HepG2 (cell line): ENCODE measurements around the gene RECQL5. TPM values are rescaled to one million over a fixed set of nuclear protein-coding genes. Genes with fewer than 3 reads are reported as not detected.

Source experiments
- ATAC-seq: fragments of 200-7000 bp; cut with Tn5 transposase; 3 replicates; pipeline ENCODE4 v1.9.1; 2020; ENCODE audit warnings: mild to moderate bottlenecking, moderate library complexity
- BruUV-seq: library from RNA; stranded (reverse); fragments of 400-500 nt; replicated peaks from 2 replicates; lab custom pipeline; 2021; lab: Mats Ljungman, UMichigan
- CTCF ChIA-PET: fragments of 300-600 bp; formaldehyde crosslinking; extraction: SDS; loops from one replicate; lab custom pipeline; 2021; ENCODE audit warnings: low total read pairs, inconsistent platforms, low intra/inter-chr PET ratio; lab: Yijun Ruan, JAX
- POLR2A ChIA-PET: fragments of 350-600 bp; sonication (Branson Sonifier 250); formaldehyde crosslinking; loops from one replicate; lab custom pipeline; 2020; ENCODE audit warnings: antibody characterized with exemption, inconsistent platforms; lab: Yijun Ruan, JAX
- DNase-seq: peaks from one replicate; pipeline ENCODE4 v3.0.0-alpha.2; 2015; ENCODE audit warnings: low spot score
- FAIRE-seq: peaks from 3 replicates; lab custom pipeline; 2011; peaks lifted over from hg19 to GRCh38; lab: Jason Lieb, UNC
- H2AFZ ChIP-seq: one replicate; pipeline ENCODE4 v1.6.1; 2011; ENCODE audit warnings: low read length, inconsistent platforms
- H3K27ac ChIP-seq: fragments of 300-600 bp; 3 replicates; pipeline ENCODE4 v1.8.0; 2011; ENCODE audit warnings: mixed run types, mild to moderate bottlenecking, mixed read lengths, low read length, inconsistent platforms; ENCODE audit not compliant: insufficient read depth; ENCODE audit errors: extremely low read length
- H3K27me3 ChIP-seq, 2 experiments: fragments of 200-600 bp in 1 of 2; 2 replicates in 1 of 2; 3 replicates in 1 of 2; pipeline versions ENCODE4 v1.6.0 to v1.8.0; 2011; ENCODE audit warnings: low read length in 2 of 2, mild to moderate bottlenecking in 2 of 2, moderate library complexity in 2 of 2, inconsistent platforms in 1 of 2; ENCODE audit not compliant: insufficient read depth in 2 of 2, control insufficient read depth in 1 of 2
- H3K36me3 ChIP-seq, 2 experiments: fragments of 200-600 bp in 1 of 2; replicated peaks in 1 of 2; 2 replicates in 1 of 2; 3 replicates in 1 of 2; pipeline versions ENCODE4 v1.5.1 to v1.8.0; 2011; ENCODE audit warnings: low read length in 2 of 2, inconsistent platforms in 1 of 2; ENCODE audit not compliant: insufficient read depth in 2 of 2, control insufficient read depth in 1 of 2
- H3K4me1 ChIP-seq: 2 replicates; pipeline ENCODE4 v1.5.1; 2012; ENCODE audit warnings: low read length, inconsistent platforms; ENCODE audit not compliant: insufficient read depth
- H3K4me2 ChIP-seq: 2 replicates; pipeline ENCODE4 v1.6.0; 2011; ENCODE audit warnings: low read depth, low read length, inconsistent platforms
- H3K4me3 ChIP-seq, 3 experiments: fragments of 200-600 bp in 1 of 3; sonication (generic), shearing (Covaris generic) in 1 of 3; replicated peaks in 1 of 3; 2 replicates each; pipeline ENCODE4 v1.5.1; 2011 to 2016; ENCODE audit warnings: low read length in 3 of 3, inconsistent platforms in 2 of 3, low read depth in 2 of 3, mild to moderate bottlenecking in 2 of 3, control low read depth in 1 of 3, mixed read lengths in 1 of 3; ENCODE audit not compliant: insufficient read depth in 1 of 3
- H3K79me2 ChIP-seq: one replicate; pipeline ENCODE4 v1.6.1; 2011; ENCODE audit warnings: low read length, inconsistent platforms; ENCODE audit not compliant: insufficient read depth
- H3K9ac ChIP-seq: 2 replicates; pipeline ENCODE4 v1.6.0; 2011; ENCODE audit warnings: mild to moderate bottlenecking, low read depth, low read length, inconsistent platforms; ENCODE audit not compliant: insufficient read depth
- H3K9me3 ChIP-seq: 2 replicates; pipeline ENCODE4 v1.5.1; 2012; ENCODE audit warnings: mild to moderate bottlenecking, low read length
- H4K20me1 ChIP-seq: 2 replicates; pipeline ENCODE4 v1.6.0; 2011; ENCODE audit warnings: inconsistent platforms, mild to moderate bottlenecking, low read length, moderate library complexity; ENCODE audit not compliant: insufficient read depth
- NFE2L2 ChIP-seq: fragments of 150-350 bp; IDR thresholded peaks from 2 replicates; pipeline ENCODE4 v1.6.1; 2014; ENCODE audit warnings: low read length
- WGBS: methylation state at CpG from one replicate; pipeline ENCODE4 v1.1.6; 2017; ENCODE audit warnings: low lambda C conversion rate; 5-methylcytosine and 5-hydroxymethylcytosine counted together
- in situ Hi-C: cut with HindIII; loops from 2 replicates; pipeline ENCODE4 v1.10.0; 2017; ENCODE audit warnings: low pct_unique_long_range_greater_than_20kb; ENCODE audit not compliant: extremely low pct_ligation_motif_present
- intact Hi-C: fragments of 100-400 bp; cut with micrococcal nuclease; formaldehyde crosslinking; loops from one replicate; pipeline ENCODE4 v1.10.0; 2022; ENCODE audit not compliant: unreplicated experiment
- polyA plus RNA-seq, 8 experiments: library from polyadenylated mRNA; depleted of rRNA in 3 of 8; stranded (reverse) in 7 of 8; unstranded in 1 of 8; fragments of >200 nt; fragmentation: Illumina TruSeq in 4 of 8; extraction: Trizol in 4 of 8; gene quantifications; 2 replicates each; pipeline versions ENCODE4 v1.2.1 to v1.2.3, GENCODE V29; 2011 to 2016; ENCODE audit warnings: low read depth in 4 of 8, missing spikeins in 1 of 8, mixed read lengths in 1 of 8; ENCODE audit not compliant: insufficient read depth in 1 of 8
- total RNA-seq, 5 experiments: library from RNA; depleted of rRNA; stranded (reverse); fragments of >200 nt; fragmentation: Illumina TruSeq; extraction: Trizol; gene quantifications; 2 replicates each; pipeline ENCODE4 v1.2.3, GENCODE V29; 2016; ENCODE audit warnings: low read depth in 1 of 5
- TF ChIP-seq, protein P1 (sequence below): IDR thresholded peaks from 2 replicates; pipeline ENCODE4 v1.6.1; 2016; ENCODE audit warnings: mild to moderate bottlenecking, missing biosample characterization, missing genetic modification reagents
- TF ChIP-seq, protein P2 (sequence below): sonication (generic); formaldehyde crosslinking; IDR thresholded peaks from 2 replicates; pipeline ENCODE4 v1.8.0; 2022; ENCODE audit warnings: mild to moderate bottlenecking, missing genetic modification reagents, moderate library complexity
- TF ChIP-seq, protein P3 (sequence below): sonication (generic); formaldehyde crosslinking; IDR thresholded peaks from 2 replicates; pipeline ENCODE4 v1.5.0; 2020; ENCODE audit warnings: mild to moderate bottlenecking, missing genetic modification reagents, borderline replicate concordance
- TF ChIP-seq, protein P4 (sequence below): IDR thresholded peaks from 2 replicates; pipeline ENCODE4 v1.6.1; 2016; ENCODE audit warnings: missing compliant biosample characterization, missing genetic modification reagents, borderline replicate concordance
- TF ChIP-seq, protein P5 (sequence below): sonication (generic); formaldehyde crosslinking; IDR thresholded peaks from 2 replicates; pipeline ENCODE4 v1.5.1; 2020; ENCODE audit warnings: mild to moderate bottlenecking, missing genetic modification reagents, moderate library complexity
- TF ChIP-seq, protein P6 (sequence below): sonication (generic); formaldehyde crosslinking; IDR thresholded peaks from 2 replicates; pipeline ENCODE4 v1.4.0; 2020; ENCODE audit warnings: missing genetic modification reagents, borderline replicate concordance
- TF ChIP-seq, protein P7 (sequence below): IDR thresholded peaks from 2 replicates; pipeline ENCODE4 v1.6.1; 2016; ENCODE audit warnings: missing compliant biosample characterization, missing genetic modification reagents, borderline replicate concordance

The RECQL5 gene
- total and polyA plus RNA-seq, 2 of the 13 experiments (the other 11 are each of a cell fraction or from before 2014, with no cell fraction given) = 27.7 to 32.0 TPM

DNA sequence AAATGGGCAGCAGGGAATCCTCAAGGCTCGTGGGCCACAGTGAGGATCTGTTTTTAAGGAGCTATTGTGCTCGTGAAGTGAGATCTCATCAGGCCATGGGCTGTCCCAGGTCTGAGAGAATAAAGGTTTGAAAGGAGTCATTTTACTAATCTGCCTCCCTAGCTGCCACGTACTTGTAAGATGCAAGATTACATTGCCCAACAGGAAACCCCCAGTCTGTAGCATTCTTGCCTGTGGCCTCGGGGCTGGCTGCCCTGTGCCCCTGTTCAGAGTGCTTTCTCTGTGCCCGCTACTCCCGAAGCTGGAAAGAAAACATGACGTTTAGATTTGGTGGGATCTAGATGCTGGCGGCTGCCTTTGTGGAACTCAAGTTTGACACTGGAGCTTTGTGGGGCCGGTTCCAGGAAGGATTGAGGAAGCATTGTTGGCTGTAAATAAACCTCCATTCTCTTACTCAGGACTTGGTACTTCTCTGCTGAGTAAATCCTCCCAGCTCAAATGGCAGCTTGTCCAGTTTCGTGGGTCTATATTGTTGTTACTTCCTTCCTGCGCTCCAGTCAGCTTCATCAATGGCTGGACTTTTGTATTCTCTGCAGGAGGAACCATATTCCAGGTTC lies 21.4 kb upstream of the RECQL5 start:
- no peak overlapping the region for H3K9ac ChIP-seq
- BruUV-seq = no TSS peak
- intact Hi-C loops = no loop called here
- DNase-seq (no peak), FAIRE-seq (no peak), ATAC-seq (no peak)
- peaks cover 15% of the 10 kb centered on the region for H3K4me1 ChIP-seq
- H3K27ac ChIP-seq = no peak overlapping the region
- H3K9me3 ChIP-seq = no peaks in the 10 kb centered on the region
- peaks cover 56% of the 10 kb centered on the region for H3K79me2 ChIP-seq
- WGBS = 95% methylated on average over 11 of the region's 11 CpGs
- no peaks in the 10 kb centered on the region for H3K27me3 ChIP-seq
- ChIA-PET POLR2A (no interaction called here), CTCF (no interaction called here)
- H3K36me3 ChIP-seq = peaks cover 26 to 73% of the 10 kb centered on the region in 2 experiments
- H4K20me1 ChIP-seq = no peaks in the 10 kb centered on the region; the same call in 1 of the 2 replicates
- no peak overlapping the region for H3K4me2 ChIP-seq
- H3K4me3 ChIP-seq = no peak overlapping the region
- H2AFZ ChIP-seq = no peak overlapping the region
- in situ Hi-C loops = no loop called here
- TF ChIP-seq, protein P1, sequence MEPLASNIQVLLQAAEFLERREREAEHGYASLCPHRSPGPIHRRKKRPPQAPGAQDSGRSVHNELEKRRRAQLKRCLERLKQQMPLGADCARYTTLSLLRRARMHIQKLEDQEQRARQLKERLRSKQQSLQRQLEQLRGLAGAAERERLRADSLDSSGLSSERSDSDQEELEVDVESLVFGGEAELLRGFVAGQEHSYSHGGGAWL (CRISPR knock-in tag) = no peak
- TF ChIP-seq, protein P2, sequence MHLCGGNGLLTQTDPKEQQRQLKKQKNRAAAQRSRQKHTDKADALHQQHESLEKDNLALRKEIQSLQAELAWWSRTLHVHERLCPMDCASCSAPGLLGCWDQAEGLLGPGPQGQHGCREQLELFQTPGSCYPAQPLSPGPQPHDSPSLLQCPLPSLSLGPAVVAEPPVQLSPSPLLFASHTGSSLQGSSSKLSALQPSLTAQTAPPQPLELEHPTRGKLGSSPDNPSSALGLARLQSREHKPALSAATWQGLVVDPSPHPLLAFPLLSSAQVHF (CRISPR knock-in tag) = no peak
- no peak for TF ChIP-seq NFE2L2
- TF ChIP-seq, protein P3, sequence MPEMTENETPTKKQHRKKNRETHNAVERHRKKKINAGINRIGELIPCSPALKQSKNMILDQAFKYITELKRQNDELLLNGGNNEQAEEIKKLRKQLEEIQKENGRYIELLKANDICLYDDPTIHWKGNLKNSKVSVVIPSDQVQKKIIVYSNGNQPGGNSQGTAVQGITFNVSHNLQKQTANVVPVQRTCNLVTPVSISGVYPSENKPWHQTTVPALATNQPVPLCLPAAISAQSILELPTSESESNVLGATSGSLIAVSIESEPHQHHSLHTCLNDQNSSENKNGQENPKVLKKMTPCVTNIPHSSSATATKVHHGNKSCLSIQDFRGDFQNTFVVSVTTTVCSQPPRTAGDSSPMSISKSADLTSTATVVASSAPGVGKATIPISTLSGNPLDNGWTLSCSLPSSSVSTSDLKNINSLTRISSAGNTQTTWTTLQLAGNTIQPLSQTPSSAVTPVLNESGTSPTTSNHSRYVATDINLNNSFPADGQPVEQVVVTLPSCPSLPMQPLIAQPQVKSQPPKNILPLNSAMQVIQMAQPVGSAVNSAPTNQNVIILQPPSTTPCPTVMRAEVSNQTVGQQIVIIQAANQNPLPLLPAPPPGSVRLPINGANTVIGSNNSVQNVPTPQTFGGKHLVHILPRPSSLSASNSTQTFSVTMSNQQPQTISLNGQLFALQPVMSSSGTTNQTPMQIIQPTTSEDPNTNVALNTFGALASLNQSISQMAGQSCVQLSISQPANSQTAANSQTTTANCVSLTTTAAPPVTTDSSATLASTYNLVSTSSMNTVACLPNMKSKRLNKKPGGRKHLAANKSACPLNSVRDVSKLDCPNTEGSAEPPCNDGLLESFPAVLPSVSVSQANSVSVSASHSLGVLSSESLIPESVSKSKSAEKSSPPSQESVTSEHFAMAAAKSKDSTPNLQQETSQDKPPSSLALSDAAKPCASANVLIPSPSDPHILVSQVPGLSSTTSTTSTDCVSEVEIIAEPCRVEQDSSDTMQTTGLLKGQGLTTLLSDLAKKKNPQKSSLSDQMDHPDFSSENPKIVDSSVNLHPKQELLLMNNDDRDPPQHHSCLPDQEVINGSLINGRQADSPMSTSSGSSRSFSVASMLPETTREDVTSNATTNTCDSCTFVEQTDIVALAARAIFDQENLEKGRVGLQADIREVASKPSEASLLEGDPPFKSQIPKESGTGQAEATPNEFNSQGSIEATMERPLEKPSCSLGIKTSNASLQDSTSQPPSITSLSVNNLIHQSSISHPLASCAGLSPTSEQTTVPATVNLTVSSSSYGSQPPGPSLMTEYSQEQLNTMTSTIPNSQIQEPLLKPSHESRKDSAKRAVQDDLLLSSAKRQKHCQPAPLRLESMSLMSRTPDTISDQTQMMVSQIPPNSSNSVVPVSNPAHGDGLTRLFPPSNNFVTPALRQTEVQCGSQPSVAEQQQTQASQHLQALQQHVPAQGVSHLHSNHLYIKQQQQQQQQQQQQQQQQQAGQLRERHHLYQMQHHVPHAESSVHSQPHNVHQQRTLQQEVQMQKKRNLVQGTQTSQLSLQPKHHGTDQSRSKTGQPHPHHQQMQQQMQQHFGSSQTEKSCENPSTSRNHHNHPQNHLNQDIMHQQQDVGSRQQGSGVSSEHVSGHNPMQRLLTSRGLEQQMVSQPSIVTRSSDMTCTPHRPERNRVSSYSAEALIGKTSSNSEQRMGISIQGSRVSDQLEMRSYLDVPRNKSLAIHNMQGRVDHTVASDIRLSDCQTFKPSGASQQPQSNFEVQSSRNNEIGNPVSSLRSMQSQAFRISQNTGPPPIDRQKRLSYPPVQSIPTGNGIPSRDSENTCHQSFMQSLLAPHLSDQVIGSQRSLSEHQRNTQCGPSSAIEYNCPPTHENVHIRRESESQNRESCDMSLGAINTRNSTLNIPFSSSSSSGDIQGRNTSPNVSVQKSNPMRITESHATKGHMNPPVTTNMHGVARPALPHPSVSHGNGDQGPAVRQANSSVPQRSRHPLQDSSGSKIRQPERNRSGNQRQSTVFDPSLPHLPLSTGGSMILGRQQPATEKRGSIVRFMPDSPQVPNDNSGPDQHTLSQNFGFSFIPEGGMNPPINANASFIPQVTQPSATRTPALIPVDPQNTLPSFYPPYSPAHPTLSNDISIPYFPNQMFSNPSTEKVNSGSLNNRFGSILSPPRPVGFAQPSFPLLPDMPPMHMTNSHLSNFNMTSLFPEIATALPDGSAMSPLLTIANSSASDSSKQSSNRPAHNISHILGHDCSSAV = no peak
- TF ChIP-seq, protein P4, sequence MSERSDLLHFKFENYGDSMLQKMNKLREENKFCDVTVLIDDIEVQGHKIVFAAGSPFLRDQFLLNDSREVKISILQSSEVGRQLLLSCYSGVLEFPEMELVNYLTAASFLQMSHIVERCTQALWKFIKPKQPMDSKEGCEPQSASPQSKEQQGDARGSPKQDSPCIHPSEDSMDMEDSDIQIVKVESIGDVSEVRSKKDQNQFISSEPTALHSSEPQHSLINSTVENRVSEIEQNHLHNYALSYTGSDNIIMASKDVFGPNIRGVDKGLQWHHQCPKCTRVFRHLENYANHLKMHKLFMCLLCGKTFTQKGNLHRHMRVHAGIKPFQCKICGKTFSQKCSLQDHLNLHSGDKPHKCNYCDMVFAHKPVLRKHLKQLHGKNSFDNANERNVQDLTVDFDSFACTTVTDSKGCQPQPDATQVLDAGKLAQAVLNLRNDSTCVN (CRISPR knock-in tag) = no peak
- TF ChIP-seq, protein P5, sequence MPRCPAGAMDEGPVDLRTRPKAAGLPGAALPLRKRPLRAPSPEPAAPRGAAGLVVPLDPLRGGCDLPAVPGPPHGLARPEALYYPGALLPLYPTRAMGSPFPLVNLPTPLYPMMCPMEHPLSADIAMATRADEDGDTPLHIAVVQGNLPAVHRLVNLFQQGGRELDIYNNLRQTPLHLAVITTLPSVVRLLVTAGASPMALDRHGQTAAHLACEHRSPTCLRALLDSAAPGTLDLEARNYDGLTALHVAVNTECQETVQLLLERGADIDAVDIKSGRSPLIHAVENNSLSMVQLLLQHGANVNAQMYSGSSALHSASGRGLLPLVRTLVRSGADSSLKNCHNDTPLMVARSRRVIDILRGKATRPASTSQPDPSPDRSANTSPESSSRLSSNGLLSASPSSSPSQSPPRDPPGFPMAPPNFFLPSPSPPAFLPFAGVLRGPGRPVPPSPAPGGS = no peak
- TF ChIP-seq, protein P6, sequence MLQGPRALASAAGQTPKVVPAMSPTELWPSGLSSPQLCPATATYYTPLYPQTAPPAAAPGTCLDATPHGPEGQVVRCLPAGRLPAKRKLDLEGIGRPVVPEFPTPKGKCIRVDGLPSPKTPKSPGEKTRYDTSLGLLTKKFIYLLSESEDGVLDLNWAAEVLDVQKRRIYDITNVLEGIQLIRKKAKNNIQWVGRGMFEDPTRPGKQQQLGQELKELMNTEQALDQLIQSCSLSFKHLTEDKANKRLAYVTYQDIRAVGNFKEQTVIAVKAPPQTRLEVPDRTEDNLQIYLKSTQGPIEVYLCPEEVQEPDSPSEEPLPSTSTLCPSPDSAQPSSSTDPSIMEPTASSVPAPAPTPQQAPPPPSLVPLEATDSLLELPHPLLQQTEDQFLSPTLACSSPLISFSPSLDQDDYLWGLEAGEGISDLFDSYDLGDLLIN = no peak
- TF ChIP-seq, protein P7, sequence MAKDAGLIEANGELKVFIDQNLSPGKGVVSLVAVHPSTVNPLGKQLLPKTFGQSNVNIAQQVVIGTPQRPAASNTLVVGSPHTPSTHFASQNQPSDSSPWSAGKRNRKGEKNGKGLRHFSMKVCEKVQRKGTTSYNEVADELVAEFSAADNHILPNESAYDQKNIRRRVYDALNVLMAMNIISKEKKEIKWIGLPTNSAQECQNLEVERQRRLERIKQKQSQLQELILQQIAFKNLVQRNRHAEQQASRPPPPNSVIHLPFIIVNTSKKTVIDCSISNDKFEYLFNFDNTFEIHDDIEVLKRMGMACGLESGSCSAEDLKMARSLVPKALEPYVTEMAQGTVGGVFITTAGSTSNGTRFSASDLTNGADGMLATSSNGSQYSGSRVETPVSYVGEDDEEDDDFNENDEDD (CRISPR knock-in tag) = no peak
